Measurements from ENCODE around the gene C1QTNF9B. TPM values are rescaled to one million over a fixed set of nuclear protein-coding genes. Genes with fewer than 3 reads are reported as not detected.

C1QTNF9B gene
- total RNA-seq, 1 donor from 2014 or later: not detected

GRCh38 chr13:23865026-23865425 lies 32.3 kb downstream of the C1QTNF9B start:
- no peak for TF ChIP-seq CTCF (IDR thresholded peaks at IDR 0.05)
- H3K27ac Mint-ChIP-seq: no peak overlapping the region
- no peaks in the 10 kb centered on the region for H3K4me1 Mint-ChIP-seq
- H3K27me3 Mint-ChIP-seq: no peaks in the 10 kb centered on the region
- ChIA-PET CTCF (no interaction called here), POLR2A (no interaction called here)
- ATAC-seq (ENCODE audit: low read depth) (no peak), DNase-seq (no peak)
- H3K36me3 Mint-ChIP-seq (ENCODE audit: low read depth): peaks cover 22% of the 10 kb centered on the region
- no peak overlapping the region for H3K4me3 Mint-ChIP-seq
- H3K9me3 Mint-ChIP-seq: no peaks in the 10 kb centered on the region
- intact Hi-C loops (cut with micrococcal nuclease): no loop called here

- Mint-ChIP-seq H3K4me1 (peaks cover 3% of the 10 kb centered on the region), H3K36me3 (ENCODE audit: low read depth) (peaks cover 32% of the 10 kb centered on the region), H3K27me3 (no peaks in the 10 kb centered on the region), H3K9me3 (no peaks in the 10 kb centered on the region), H3K4me3 (no peak overlapping the region), H3K27ac (no peak overlapping the region)
- intact Hi-C loops (cut with micrococcal nuclease): no loop called here
- DNase-seq: no peak
- ATAC-seq (ENCODE audit: low read depth): no peak
- CTCF ChIA-PET: no interaction called here
- TF ChIP-seq CTCF (IDR thresholded peaks at IDR 0.05): no peak
- POLR2A ChIA-PET: interaction anchor here (0.7 kb wide), 1 partner anchor 8 kb away, joined by 3 read pairs; no protein-coding TSS in a partner anchor
Measured at GRCh38 chr13:23861310-23861709, 36.0 kb downstream of the C1QTNF9B start.

- POLR2A ChIA-PET: no interaction called here
- intact Hi-C loops (cut with micrococcal nuclease): no loop called here
- Mint-ChIP-seq H3K4me3 (no peak overlapping the region), H3K27me3 (no peaks in the 10 kb centered on the region), H3K27ac (no peak overlapping the region), H3K4me1 (peaks cover 9% of the 10 kb centered on the region), H3K9me3 (no peaks in the 10 kb centered on the region), H3K36me3 (ENCODE audit: low read depth) (peaks cover 41% of the 10 kb centered on the region)
- CTCF ChIA-PET: no interaction called here
- ATAC-seq (ENCODE audit: low read depth) (no peak), DNase-seq (no peak)
- TF ChIP-seq CTCF (IDR thresholded peaks at IDR 0.05): no peak
Measured at GRCh38 chr13:23859904-23860303, 37.4 kb downstream of the C1QTNF9B start.

- intact Hi-C loops (cut with micrococcal nuclease): no loop called here
Measured at GRCh38 chr13:23859455-23859854, 37.8 kb downstream of the C1QTNF9B start.

GRCh38 chr13:23858546-23858945 lies 38.8 kb downstream of the C1QTNF9B start:
- CTCF ChIA-PET: interaction anchor here (0.6 kb wide), 1 partner anchor 382 kb away, joined by 3 read pairs; no protein-coding TSS in a partner anchor
- H3K27me3 Mint-ChIP-seq: no peaks in the 10 kb centered on the region
- peaks cover 46% of the 10 kb centered on the region for H3K36me3 Mint-ChIP-seq (ENCODE audit: low read depth)

More at GRCh38 chr13:23859455-23859854, 37.8 kb downstream of the C1QTNF9B start:
- no peaks in the 10 kb centered on the region for H3K9me3 Mint-ChIP-seq
- peaks cover 43% of the 10 kb centered on the region for H3K36me3 Mint-ChIP-seq (ENCODE audit: low read depth)
- peaks cover 9% of the 10 kb centered on the region for H3K4me1 Mint-ChIP-seq
- no peaks in the 10 kb centered on the region for H3K27me3 Mint-ChIP-seq
- H3K4me3 Mint-ChIP-seq: no peak overlapping the region
- TF ChIP-seq CTCF (IDR thresholded peaks at IDR 0.05): no peak
- ChIA-PET CTCF (interaction anchor here (0.6 kb wide), 1 partner anchor 383 kb away, joined by 3 read pairs; no protein-coding TSS in a partner anchor), POLR2A (no interaction called here)
- H3K27ac Mint-ChIP-seq: no peak overlapping the region
- DNase-seq (no peak), ATAC-seq (ENCODE audit: low read depth) (no peak)

More at GRCh38 chr13:23858546-23858945, 38.8 kb downstream of the C1QTNF9B start:
- ATAC-seq (ENCODE audit: low read depth): no peak
- no peak for TF ChIP-seq CTCF (IDR thresholded peaks at IDR 0.05)
- H3K27ac Mint-ChIP-seq: no peak overlapping the region
- POLR2A ChIA-PET: no interaction called here
- intact Hi-C loops (cut with micrococcal nuclease): no loop called here
- H3K4me3 Mint-ChIP-seq: no peak overlapping the region
- no peak for DNase-seq
- H3K4me1 Mint-ChIP-seq: peaks cover 9% of the 10 kb centered on the region
- no peaks in the 10 kb centered on the region for H3K9me3 Mint-ChIP-seq
